Pancreas (tissue), 10 donors: ENCODE results near the gene ESF1. TPM values are rescaled to one million over a fixed set of nuclear protein-coding genes. Genes with fewer than 3 reads are reported as not detected.

Experiments used
- ATAC-seq, 4 donors: fragments of 200-7000 bp; cut with Tn5 transposase; one replicate each; pipeline versions ENCODE4 v1.8.0 to v1.9.1; 2020; ENCODE audit warnings: mild to moderate bottlenecking in 4 of 4, moderate library complexity in 4 of 4
- DNase-seq, 6 donors: peaks; one replicate each; pipeline ENCODE4 v3.0.0-alpha.2; 2020
- FAIRE-seq: peaks from 2 replicates; lab custom pipeline; 2012; peaks lifted over from hg19 to GRCh38; lab: Jason Lieb, UNC
- H3K27ac ChIP-seq, 4 donors: fragments of 200-600 bp; sonication (generic); 1 replicate in 3 of 4; 2 replicates in 1 of 4; pipeline versions ENCODE4 v1.5.0 to v1.8.0; 2020
- H3K27me3 ChIP-seq, 4 donors: fragments of 200-600 bp; one replicate each; pipeline ENCODE4 v1.8.0; 2021
- H3K36me3 ChIP-seq, 3 donors: fragments of 200-600 bp; sonication (generic) in 1 of 3; one replicate each; pipeline versions ENCODE4 v1.5.0 to v1.8.0; 2020 to 2021
- H3K4me1 ChIP-seq, 3 donors: fragments of 200-600 bp; one replicate each; pipeline ENCODE4 v1.8.0; 2021
- H3K4me3 ChIP-seq, 4 donors: fragments of 200-600 bp; sonication (generic) in 2 of 4; one replicate each; pipeline versions ENCODE4 v1.5.0 to v1.8.0; 2020 to 2021
- H3K9me3 ChIP-seq, 4 donors: fragments of 200-600 bp; one replicate each; pipeline ENCODE4 v1.8.0; 2021
- WGBS, 2 donors: extraction: QIAGEN DNeasy Blood & Tissue Kit; methylation state at CpG; one replicate each; pipeline ENCODE4 v1.1.7; 2013; 5-methylcytosine and 5-hydroxymethylcytosine counted together
- intact Hi-C, 3 donors: fragments of 100-400 bp; cut with DNase I; formaldehyde crosslinking; loops; one replicate each; pipeline versions ENCODE4 v1.11.1 to v1.14.2; 2022
- polyA plus RNA-seq, 2 donors: library from polyadenylated mRNA; stranded (reverse); fragments of 200-250 nt; gene quantifications; one replicate each; pipeline ENCODE4 v1.2.3, GENCODE V29; 2013
- total RNA-seq, 6 donors: library from RNA; stranded (reverse); fragmentation: NEBNext Ultra II Directional in 4 of 6; extraction: Animal tissue kit (Norgen Biotek cat#: 25700) in 4 of 6; gene quantifications; one replicate each; pipeline versions ENCODE4 v1.2.1 to v1.2.4, GENCODE V29; 2021 to 2023
- TF ChIP-seq, protein P1 (sequence below), 4 donors: fragments of 200-600 bp; sonication (generic) in 3 of 4; IDR thresholded peaks; one replicate each; pipeline versions ENCODE4 v1.5.0 to v1.8.0; 2021; ENCODE audit warnings: antibody characterized with exemption in 4 of 4
- donor health status: healthy with polysubstance abuse.
- donor health status: DM: no; HTN: no; CAD: no; lungs with moderate emphysema.
- donor health status: DM: no; HTN: no; CAD: no.
- donor health status: control.
- donor health status: control.
- donor health status: Bipolar disorder and iron deficiency.
- donor health status: DM: yes; HTN: yes; CAD: no.
- donor health status: DM: no; HTN: no; CAD: no.
- donor health status: DM: no; HTN: no; CAD: no.
- donor health status: DM: yes; HTN: yes; CAD: no.

The ESF1 gene
- total and polyA plus RNA-seq, 8 donors = 2.8 to 7.4 (median 5.9) TPM

DNA sequence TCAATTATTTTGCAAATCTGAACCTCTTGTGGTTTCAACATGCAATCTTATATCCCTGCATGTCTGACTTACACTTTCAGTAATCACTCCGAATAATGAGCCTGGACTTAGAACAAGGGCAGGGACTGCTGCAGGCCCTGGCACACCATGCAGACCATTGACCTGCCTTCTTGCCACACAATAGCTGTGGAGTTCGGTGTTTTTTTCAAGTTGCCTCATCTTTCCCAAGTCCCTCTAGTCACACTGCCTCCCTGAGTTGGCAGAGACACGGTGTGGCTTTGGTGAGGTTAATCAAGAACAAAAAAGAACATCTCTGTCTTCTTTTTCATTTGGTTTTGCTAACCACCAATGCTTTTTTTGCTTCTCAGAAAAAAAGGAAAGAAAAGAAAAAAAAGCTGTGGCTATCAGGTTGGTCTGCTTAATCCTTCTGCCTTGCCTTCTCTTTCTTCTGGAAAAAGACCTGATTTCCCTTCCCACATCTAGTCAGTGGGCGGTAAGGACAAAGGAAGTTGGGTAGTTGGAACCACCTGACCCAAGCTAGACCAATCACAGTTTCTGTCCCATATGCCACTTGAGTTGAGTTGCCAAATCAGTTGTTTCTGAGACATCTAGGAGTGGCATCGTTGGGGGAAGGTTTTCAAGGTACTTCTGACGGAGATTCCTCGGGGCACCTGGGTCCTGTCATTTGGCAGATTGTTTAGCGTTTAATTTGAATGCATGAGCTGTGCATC, 90.1 kb downstream of the ESF1 start:
- H3K27me3 ChIP-seq = no peaks in the 10 kb centered on the region
- no peak overlapping the region for H3K27ac ChIP-seq
- DNase-seq = no peak
- H3K4me3 ChIP-seq = no peak overlapping the region
- peak in 1 of 4 donors; percentile 16 for ATAC-seq
- TF ChIP-seq, protein P1, sequence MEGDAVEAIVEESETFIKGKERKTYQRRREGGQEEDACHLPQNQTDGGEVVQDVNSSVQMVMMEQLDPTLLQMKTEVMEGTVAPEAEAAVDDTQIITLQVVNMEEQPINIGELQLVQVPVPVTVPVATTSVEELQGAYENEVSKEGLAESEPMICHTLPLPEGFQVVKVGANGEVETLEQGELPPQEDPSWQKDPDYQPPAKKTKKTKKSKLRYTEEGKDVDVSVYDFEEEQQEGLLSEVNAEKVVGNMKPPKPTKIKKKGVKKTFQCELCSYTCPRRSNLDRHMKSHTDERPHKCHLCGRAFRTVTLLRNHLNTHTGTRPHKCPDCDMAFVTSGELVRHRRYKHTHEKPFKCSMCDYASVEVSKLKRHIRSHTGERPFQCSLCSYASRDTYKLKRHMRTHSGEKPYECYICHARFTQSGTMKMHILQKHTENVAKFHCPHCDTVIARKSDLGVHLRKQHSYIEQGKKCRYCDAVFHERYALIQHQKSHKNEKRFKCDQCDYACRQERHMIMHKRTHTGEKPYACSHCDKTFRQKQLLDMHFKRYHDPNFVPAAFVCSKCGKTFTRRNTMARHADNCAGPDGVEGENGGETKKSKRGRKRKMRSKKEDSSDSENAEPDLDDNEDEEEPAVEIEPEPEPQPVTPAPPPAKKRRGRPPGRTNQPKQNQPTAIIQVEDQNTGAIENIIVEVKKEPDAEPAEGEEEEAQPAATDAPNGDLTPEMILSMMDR (IDR thresholded peaks at IDR 0.05) = no peak
- no peaks in the 10 kb centered on the region for H3K36me3 ChIP-seq
- whole genome bisulfite sequencing, 2 donors = 78 to 87% methylated on average over 8 of the region's 8 CpGs
- intact Hi-C loops = no loop called here
- no peaks in the 10 kb centered on the region for H3K9me3 ChIP-seq
- no peak for FAIRE-seq
- no peaks in the 10 kb centered on the region for H3K4me1 ChIP-seq

GRCh38 chr20:13692802-13693736, 91.7 kb downstream of the ESF1 start:
- FAIRE-seq (no peak), DNase-seq (no peak), ATAC-seq (no peak)
- Histone ChIP-seq H3K4me1 (no peaks in the 10 kb centered on the region), H3K9me3 (no peaks in the 10 kb centered on the region), H3K27ac (no peak overlapping the region), H3K4me3 (no peak overlapping the region), H3K27me3 (no peaks in the 10 kb centered on the region), H3K36me3 (no peaks in the 10 kb centered on the region)
- TF ChIP-seq, protein P1 (IDR thresholded peaks at IDR 0.05) = no peak
- WGBS, 2 donors = 68 to 78% methylated on average over 11 of the region's 11 CpGs
- intact Hi-C loops = no loop called here

GRCh38 chr20:13690943-13691342, 93.8 kb downstream of the ESF1 start:
- no peak overlapping the region for H3K4me3 ChIP-seq
- H3K36me3 ChIP-seq = no peaks in the 10 kb centered on the region
- FAIRE-seq (no peak), ATAC-seq (no peak), DNase-seq (no peak)
- H3K27me3 ChIP-seq = no peaks in the 10 kb centered on the region
- TF ChIP-seq, protein P1 (IDR thresholded peaks at IDR 0.05) = no peak
- no peaks in the 10 kb centered on the region for H3K4me1 ChIP-seq
- 57 to 70% methylated on average over 1 of the region's 1 CpG for WGBS, 2 donors
- H3K9me3 ChIP-seq = no peaks in the 10 kb centered on the region
- intact Hi-C loops = no loop called here
- H3K27ac ChIP-seq = no peak overlapping the region

GRCh38 chr20:13687815-13688214, 96.9 kb downstream of the ESF1 start:
- Histone ChIP-seq H3K27ac (no peak overlapping the region), H3K4me3 (no peak overlapping the region), H3K36me3 (no peaks in the 10 kb centered on the region), H3K9me3 (no peaks in the 10 kb centered on the region), H3K27me3 (no peaks in the 10 kb centered on the region), H3K4me1 (no peaks in the 10 kb centered on the region)
- 79 to 89% methylated on average over 3 of the region's 3 CpGs for WGBS, 2 donors
- ATAC-seq (no peak), DNase-seq (no peak), FAIRE-seq (no peak)
- TF ChIP-seq, protein P1 (IDR thresholded peaks at IDR 0.05) = no peak
- intact Hi-C loops = no loop called here
